ENCODE results near the gene QDPR. TPM values are rescaled to one million over a fixed set of nuclear protein-coding genes. Genes with fewer than 3 reads are reported as not detected.

The QDPR gene
- total RNA-seq, 2 experiments from 2014 or later: 24.6 to 25.8 TPM

Other genes starting within 250 kb of the QDPR start
- not detected for gene CLRN2, start 3.1 kb upstream of the QDPR start, total RNA-seq
- gene LAP3, start 65.1 kb upstream of the QDPR start, total RNA-seq: 100 to 1,000 TPM; 198 to 249 TPM
- 10 to 100 TPM; 53.4 to 56.3 TPM for gene MED28, start 102.6 kb upstream of the QDPR start, total RNA-seq

Data from activated CD8-positive, alpha-beta memory T cell treated with anti-CD3 and anti-CD28 coated beads, Interleukin-2, amount 10 ng/mL, durations not matched to agents 7 days and 5 days (primary cell).